ENCODE data around the gene DCC. TPM values are rescaled to one million over a fixed set of nuclear protein-coding genes. Genes with fewer than 3 reads are reported as not detected.

The DCC gene
- total RNA-seq, 1 donor from 2014 or later = 0.06 TPM

- no peak for DNase-seq (ENCODE audit: extremely low read depth, low read depth, low spot score)
Measured at GRCh38 chr18:52486052-52486451, 146.1 kb downstream of the DCC start.

DNA sequence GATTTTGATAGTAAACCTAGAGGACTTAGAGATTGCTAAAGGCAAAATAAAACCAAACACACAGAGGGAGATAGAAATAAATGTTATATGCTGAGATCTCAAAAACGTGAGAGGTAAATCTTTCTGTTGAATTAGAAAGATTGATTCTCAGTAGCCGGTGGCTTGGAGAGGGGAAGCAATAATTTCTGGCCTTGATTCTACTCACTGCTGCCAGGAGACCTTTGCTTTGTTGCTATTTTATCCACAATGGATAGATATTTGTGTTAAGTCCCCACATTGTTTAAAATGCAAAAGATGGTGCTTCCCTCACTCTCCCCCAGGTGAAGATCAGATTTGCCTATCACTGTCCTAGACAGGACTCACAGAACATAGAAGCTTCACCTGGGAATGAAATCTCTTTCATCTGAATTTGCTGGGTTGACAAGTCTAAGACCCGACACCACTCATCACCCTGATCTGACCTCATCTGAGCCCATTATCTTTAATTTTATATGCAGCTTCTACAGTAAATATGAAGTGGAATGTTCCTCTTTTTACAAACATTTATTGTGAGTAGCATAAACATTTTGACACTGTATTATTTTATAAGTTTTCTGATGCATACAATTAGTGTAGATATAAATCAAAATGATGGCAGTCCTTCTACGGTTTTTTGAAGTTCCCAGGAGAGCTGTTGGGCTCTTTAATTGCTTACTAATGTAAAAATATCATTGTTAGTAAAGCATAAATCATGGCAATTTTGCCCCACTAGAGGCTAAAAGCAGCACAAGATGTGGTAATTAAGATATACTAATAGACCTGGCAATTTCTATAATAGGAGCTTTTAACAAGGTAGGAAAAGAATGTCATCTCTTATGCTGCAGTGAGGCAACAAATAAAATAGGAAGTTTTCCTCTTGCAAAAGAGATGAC, 149.7 kb downstream of the DCC start:
- DNase-seq (ENCODE audit: extremely low read depth, low read depth, low spot score) = no peak

DNA sequence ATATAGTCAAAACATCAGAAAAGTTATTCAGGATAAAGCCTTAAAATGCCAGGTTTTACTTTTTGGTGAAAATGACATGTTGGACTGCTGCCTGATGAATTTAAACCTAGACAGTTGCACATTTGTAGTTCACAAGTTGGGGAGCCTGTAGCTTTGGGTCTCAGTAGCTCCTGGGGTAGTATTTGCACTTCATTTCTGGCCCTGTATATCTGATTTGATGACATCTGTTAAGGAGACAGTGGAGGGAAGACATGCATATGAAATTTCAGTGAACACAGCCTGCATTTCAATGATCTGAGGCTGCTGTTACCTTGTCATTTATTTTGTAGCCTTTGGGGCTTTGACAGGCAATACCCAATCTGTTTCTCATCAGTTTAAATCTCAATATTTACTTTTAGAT, 156.4 kb downstream of the DCC start:
- DNase-seq (ENCODE audit: extremely low read depth, low read depth, low spot score) = no peak

GRCh38 chr18:52499016-52499415, 159.0 kb downstream of the DCC start:
- DNase-seq (ENCODE audit: extremely low read depth, low read depth, low spot score) = no peak

GRCh38 chr18:52499644-52500043, 159.6 kb downstream of the DCC start:
- DNase-seq (ENCODE audit: extremely low read depth, low read depth, low spot score) = no peak

- no peak for DNase-seq (ENCODE audit: extremely low read depth, low read depth, low spot score)
Measured at GRCh38 chr18:52504589-52504988, 164.6 kb downstream of the DCC start.

GRCh38 chr18:52510139-52510538, 170.1 kb downstream of the DCC start:
- DNase-seq (ENCODE audit: extremely low read depth, low read depth, low spot score) = no peak

DNA sequence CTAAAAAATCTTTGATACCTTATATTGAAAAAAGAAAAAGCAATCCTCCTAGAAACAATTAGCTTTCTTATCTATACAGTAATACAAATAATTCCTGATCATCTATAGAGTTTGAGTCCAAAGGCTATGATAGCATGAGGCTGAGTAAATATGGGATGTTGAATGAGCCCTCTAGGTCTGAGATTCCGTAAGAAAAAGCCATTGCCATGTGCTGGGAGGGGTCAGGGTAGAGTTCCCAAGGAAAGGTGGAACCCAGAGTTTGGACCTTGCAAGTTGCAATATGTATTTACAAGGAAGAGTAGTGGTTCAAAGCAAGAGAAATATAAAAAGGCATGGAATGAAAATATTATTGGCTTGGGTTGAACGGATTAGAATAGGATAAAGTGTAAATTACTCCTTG, 178.1 kb downstream of the DCC start:
- no peak for DNase-seq (ENCODE audit: extremely low read depth, low read depth, low spot score)

DNA sequence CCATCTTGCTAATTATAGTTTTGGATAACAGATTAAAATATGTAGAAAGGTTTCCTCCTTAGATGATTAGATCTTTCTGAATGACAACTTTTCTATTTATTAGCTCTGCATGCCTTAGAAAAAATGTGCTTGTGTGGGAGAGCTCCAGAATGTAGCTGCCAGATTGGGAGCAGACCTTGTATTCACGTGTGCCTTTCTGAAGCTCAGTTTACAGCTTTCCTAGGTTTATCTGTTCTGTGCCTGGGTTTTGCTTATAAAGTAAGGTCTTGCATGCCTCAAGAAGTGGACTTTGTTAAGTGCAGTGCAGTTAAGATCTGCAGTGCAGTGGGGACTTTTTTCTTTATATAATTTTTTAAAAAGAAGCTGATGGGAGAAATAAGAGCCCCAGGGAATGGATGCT, 179.0 kb downstream of the DCC start:
- no peak for DNase-seq (ENCODE audit: extremely low read depth, low read depth, low spot score)

- DNase-seq (ENCODE audit: extremely low read depth, low read depth, low spot score) = no peak
Measured at GRCh38 chr18:52523566-52523965, 183.6 kb downstream of the DCC start.

DNA sequence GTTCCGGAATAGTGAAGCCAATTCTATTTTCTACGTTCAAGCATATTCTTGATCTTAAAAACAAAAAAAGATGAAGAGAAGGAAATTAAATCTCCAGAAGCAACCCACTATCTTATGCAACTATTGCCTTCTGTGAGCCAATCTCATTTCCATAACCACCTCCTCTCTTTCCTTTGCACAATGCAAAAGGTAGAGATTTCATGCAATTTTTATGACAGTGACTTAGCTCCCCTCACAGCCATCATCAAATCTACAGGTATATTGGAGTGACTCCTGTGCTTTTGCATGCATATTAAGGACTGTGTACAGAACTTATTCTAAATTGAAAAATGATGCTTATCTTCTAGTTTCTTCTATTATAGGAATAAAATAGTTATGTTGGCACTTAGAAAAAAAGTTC, 191.8 kb downstream of the DCC start:
- DNase-seq (ENCODE audit: extremely low read depth, low read depth, low spot score) = no peak

DNA sequence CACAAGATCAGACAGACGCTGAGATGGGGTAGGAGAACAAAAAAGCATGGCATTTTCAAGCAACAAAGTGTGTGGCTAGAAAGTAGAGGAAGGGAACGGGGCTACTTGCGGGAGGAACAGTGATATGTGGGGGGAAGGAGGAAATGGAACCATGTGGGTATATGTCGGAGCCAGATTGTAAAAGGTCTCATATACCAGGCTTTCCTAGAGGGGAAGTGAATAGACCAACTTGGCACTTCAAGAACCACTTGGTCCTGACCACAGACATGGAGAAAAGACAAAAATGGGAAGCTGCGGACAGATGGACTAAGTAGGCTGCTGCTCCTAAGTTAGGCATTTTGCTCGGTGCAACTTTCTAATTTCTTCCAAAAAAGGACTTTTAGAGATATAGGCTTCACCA, 196.0 kb downstream of the DCC start:
- DNase-seq (ENCODE audit: extremely low read depth, low read depth, low spot score) = no peak

DNA sequence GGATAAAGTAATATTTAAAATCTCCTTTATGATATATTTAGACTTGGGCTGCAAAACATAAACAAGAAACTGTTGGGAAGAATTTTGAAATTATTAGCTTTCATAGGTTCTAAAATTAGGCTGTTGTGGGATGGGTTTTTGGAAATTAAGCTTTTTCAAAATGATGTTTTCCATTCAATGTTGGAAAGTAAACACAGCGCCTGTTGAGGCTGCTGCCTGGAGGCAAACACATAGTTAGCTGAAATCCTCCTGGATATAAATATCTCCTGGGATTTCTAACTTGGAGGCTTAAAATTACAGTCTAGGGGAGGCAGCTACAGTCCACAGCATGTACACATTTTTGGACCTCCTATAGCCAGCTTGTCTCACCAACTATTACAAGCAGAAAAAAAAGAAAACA, 197.3 kb downstream of the DCC start:
- DNase-seq (ENCODE audit: extremely low read depth, low read depth, low spot score) = no peak

- DNase-seq (ENCODE audit: extremely low read depth, low read depth, low spot score) = no peak
Measured at GRCh38 chr18:52541056-52541455, 201.1 kb downstream of the DCC start.

DNA sequence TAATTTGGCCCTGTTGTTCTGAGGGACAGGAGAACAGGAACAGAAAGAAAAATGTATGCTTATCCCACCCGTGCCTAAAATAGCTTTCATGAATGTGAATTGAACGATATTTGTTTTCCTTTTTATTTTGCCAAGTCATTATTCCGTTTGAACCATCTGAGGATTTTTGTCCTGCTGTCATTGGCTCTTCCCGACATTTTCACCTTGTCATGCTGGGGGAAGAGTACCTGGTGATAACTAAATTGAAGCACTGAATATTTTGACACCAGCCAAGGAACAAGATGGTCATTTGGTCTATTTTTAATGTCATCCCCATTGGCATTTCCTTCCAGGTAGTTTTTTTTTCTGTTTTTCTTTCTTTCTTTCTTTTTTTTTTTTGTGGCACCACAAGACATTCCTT, 204.1 kb downstream of the DCC start:
- DNase-seq (ENCODE audit: extremely low read depth, low read depth, low spot score) = no peak

DNA sequence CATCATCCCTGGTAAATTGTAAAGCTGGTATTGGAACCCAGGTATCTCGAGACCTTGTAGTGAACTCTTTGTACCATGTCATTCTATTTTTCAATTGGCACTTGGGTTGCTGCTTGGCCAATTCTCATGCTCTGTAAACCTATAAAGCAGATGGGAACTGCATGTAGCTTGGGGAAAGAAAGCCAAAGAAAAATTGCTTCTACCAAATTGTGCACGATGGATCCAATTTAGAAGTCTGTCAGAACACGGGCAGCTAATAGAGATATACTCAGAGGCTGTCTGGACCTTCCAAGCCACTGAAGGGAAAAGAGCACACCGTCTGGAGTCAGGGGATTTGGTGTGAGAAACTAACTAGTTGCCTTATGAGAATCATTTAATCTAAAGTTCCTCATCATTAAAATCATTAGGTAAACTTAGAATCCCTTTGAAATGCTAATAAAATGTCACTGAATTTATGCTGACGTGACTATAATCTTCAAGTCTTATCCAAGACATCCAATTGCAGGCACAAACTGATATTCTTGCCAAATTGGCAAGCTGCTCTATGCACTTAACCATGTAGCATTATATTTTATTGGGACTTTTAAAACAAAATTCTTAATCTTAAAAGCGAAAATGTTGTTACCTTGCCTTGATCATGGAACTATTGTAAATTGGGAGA, 206.8 kb downstream of the DCC start:
- no peak for DNase-seq (ENCODE audit: extremely low read depth, low read depth, low spot score)

GRCh38 chr18:52553441-52553840, 213.4 kb downstream of the DCC start:
- no peak for DNase-seq (ENCODE audit: extremely low read depth, low read depth, low spot score)

GRCh38 chr18:52554180-52554579, 214.2 kb downstream of the DCC start:
- no peak for DNase-seq (ENCODE audit: extremely low read depth, low read depth, low spot score)

GRCh38 chr18:52567360-52567759, 227.4 kb downstream of the DCC start:
- DNase-seq (ENCODE audit: extremely low read depth, low read depth, low spot score) = no peak

DNA sequence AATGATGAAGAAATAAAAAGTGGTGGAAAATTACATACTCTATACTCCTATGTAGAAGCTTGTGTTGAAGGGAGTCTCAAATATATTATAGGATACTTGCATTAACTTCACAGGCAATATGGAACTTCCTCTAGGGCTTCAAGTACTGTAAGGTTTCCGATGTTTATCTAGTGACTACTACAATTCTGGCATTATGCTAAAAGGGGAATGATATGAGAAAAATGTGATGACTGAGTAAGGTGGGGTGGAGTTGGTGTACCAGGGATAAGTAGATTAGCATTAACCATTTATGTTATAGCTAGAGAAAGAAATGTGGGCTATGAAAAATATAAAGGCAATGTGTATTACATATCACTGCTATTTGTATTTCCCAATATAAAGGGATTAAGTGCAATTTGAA, 229.5 kb downstream of the DCC start:
- no peak for DNase-seq (ENCODE audit: extremely low read depth, low read depth, low spot score)

- DNase-seq (ENCODE audit: extremely low read depth, low read depth, low spot score) = no peak
Measured at GRCh38 chr18:52570975-52571374, 231.0 kb downstream of the DCC start.

Data from glomerular endothelial cell (primary cell).